IMR-90 (cell line): ENCODE data around the gene WDR90. TPM values are rescaled to one million over a fixed set of nuclear protein-coding genes. Genes with fewer than 3 reads are reported as not detected.

Source experiments
- ATAC-seq: fragments of 200-7000 bp; cut with Tn5 transposase; 2 replicates; pipeline ENCODE4 v1.9.1; 2020; ENCODE audit warnings: low read depth, mild to moderate bottlenecking, moderate library complexity
- BruUV-seq: library from RNA; stranded (reverse); fragments of 400-500 nt; replicated peaks from 2 replicates; lab custom pipeline; 2021; lab: Mats Ljungman, UMichigan
- CTCF ChIA-PET: fragments of 300-600 bp; formaldehyde crosslinking; extraction: SDS; loops from one replicate; lab custom pipeline; 2021; ENCODE audit warnings: antibody characterized with exemption; lab: Yijun Ruan, JAX
- POLR2A ChIA-PET: fragments of 300-600 bp; sonication (Branson Sonifier 250); formaldehyde crosslinking; loops from one replicate; lab custom pipeline; 2022; ENCODE audit warnings: antibody characterized with exemption; ENCODE audit not compliant: unreplicated experiment; lab: Charles Lee
- DNase-seq: peaks from one replicate; pipeline ENCODE4 v3.0.0; 2013
- H2AFZ ChIP-seq: replicated peaks from 2 replicates; pipeline ENCODE3; 2013; ENCODE audit warnings: low read length, mild to moderate bottlenecking; ENCODE audit not compliant: poor library complexity
- H2AK5ac ChIP-seq: 2 replicates; pipeline ENCODE4 v1.6.1; 2013; ENCODE audit warnings: low read depth, low read length, inconsistent platforms
- H2AK9ac ChIP-seq: replicated peaks from 2 replicates; pipeline ENCODE3; 2013; ENCODE audit warnings: mild to moderate bottlenecking, low read depth, low read length, moderate library complexity; ENCODE audit not compliant: poor library complexity
- H2BK120ac ChIP-seq: 2 replicates; pipeline ENCODE4 v1.6.1; 2013; ENCODE audit warnings: low read depth, low read length, inconsistent platforms
- H2BK15ac ChIP-seq: 3 replicates; pipeline ENCODE4 v1.6.1; 2013; ENCODE audit warnings: low read depth, low read length, inconsistent platforms
- H2BK20ac ChIP-seq: 2 replicates; pipeline ENCODE4 v1.6.1; 2013; ENCODE audit warnings: low read depth, mild to moderate bottlenecking, inconsistent platforms, low read length, moderate library complexity
- H2BK5ac ChIP-seq: 2 replicates; pipeline ENCODE4 v1.6.1; 2013; ENCODE audit warnings: mild to moderate bottlenecking, low read depth, low read length, inconsistent platforms; ENCODE audit not compliant: poor library complexity, severe bottlenecking
- H3K14ac ChIP-seq: replicated peaks from 2 replicates; pipeline ENCODE4 v1.6.1; 2013; ENCODE audit warnings: low read depth, low read length, inconsistent platforms
- H3K18ac ChIP-seq: 2 replicates; pipeline ENCODE4 v1.6.1; 2013; ENCODE audit warnings: low read depth, low read length, control low read depth
- H3K23ac ChIP-seq: 2 replicates; pipeline ENCODE4 v1.6.1; 2013; ENCODE audit warnings: low read depth, low read length, inconsistent platforms
- H3K27ac ChIP-seq: 2 replicates; pipeline ENCODE4 v1.5.1; 2013; ENCODE audit warnings: mild to moderate bottlenecking, control low read depth, low read length; ENCODE audit not compliant: insufficient read depth
- H3K27me3 ChIP-seq: 2 replicates; pipeline ENCODE4 v1.6.1; 2013; ENCODE audit warnings: low read length; ENCODE audit not compliant: control insufficient read depth, insufficient read depth
- H3K36me3 ChIP-seq: 2 replicates; pipeline ENCODE4 v1.6.1; 2013; ENCODE audit warnings: low read length, mixed read lengths; ENCODE audit not compliant: control insufficient read depth, insufficient read depth
- H3K4ac ChIP-seq: 2 replicates; pipeline ENCODE4 v1.6.1; 2013; ENCODE audit warnings: low read depth, low read length, inconsistent platforms
- H3K4me1 ChIP-seq: 2 replicates; pipeline ENCODE4 v1.6.1; 2013; ENCODE audit warnings: low read length, mixed read lengths; ENCODE audit not compliant: control insufficient read depth, insufficient read depth
- H3K4me2 ChIP-seq: 2 replicates; pipeline ENCODE4 v1.6.1; 2013; ENCODE audit warnings: low read depth, mild to moderate bottlenecking, control low read depth, low read length, moderate library complexity
- H3K4me3 ChIP-seq: 2 replicates; pipeline ENCODE4 v1.5.1; 2013; ENCODE audit warnings: low read depth, mild to moderate bottlenecking, control low read depth, low read length, moderate library complexity; ENCODE audit not compliant: insufficient read depth
- H3K56ac ChIP-seq: 2 replicates; pipeline ENCODE4 v1.6.1; 2013; ENCODE audit warnings: low read length, inconsistent platforms; ENCODE audit not compliant: insufficient read depth; ENCODE audit errors: extremely low read depth
- H3K79me1 ChIP-seq, 2 experiments: 2 replicates each; pipeline ENCODE4 v1.6.1; 2013; ENCODE audit warnings: low read length in 2 of 2, inconsistent platforms in 1 of 2, low read depth in 1 of 2
- H3K9ac ChIP-seq: 2 replicates; pipeline ENCODE4 v1.6.1; 2013; ENCODE audit warnings: low read depth, low read length, control low read depth
- H3K9me1 ChIP-seq: 2 replicates; pipeline ENCODE4 v1.6.1; 2013; ENCODE audit warnings: low read length, inconsistent platforms; ENCODE audit not compliant: insufficient read depth
- H3K9me3 ChIP-seq: 2 replicates; pipeline ENCODE4 v1.6.1; 2013; ENCODE audit warnings: low read length; ENCODE audit not compliant: control insufficient read depth, insufficient read depth
- H4K20me1 ChIP-seq: 2 replicates; pipeline ENCODE4 v1.6.1; 2013; ENCODE audit warnings: low read length, inconsistent platforms; ENCODE audit not compliant: insufficient read depth
- H4K5ac ChIP-seq: 2 replicates; pipeline ENCODE4 v1.6.1; 2013; ENCODE audit warnings: mild to moderate bottlenecking, low read depth, low read length, control low read depth
- H4K8ac ChIP-seq, 2 experiments: 2 replicates each; pipeline ENCODE4 v1.6.1; 2013; ENCODE audit warnings: low read depth in 2 of 2, low read length in 2 of 2, control low read depth in 1 of 2, inconsistent platforms in 1 of 2
- H4K91ac ChIP-seq: 2 replicates; pipeline ENCODE4 v1.6.1; 2013; ENCODE audit warnings: low read depth, low read length, inconsistent platforms; ENCODE audit not compliant: insufficient read depth
- BHLHE40 ChIP-seq: fragments of 150-350 bp; IDR thresholded peaks from 2 replicates; pipeline ENCODE4 v1.6.1; 2016; ENCODE audit warnings: mild to moderate bottlenecking, low read depth, low read length
- CHD1 ChIP-seq: IDR thresholded peaks from 2 replicates; pipeline ENCODE4 v1.6.1; 2012; ENCODE audit warnings: low read depth, low read length, improper control_type of control experiment
- CTCF ChIP-seq: conservative IDR thresholded peaks from 2 replicates; pipeline ENCODE4 v1.5.1; 2012; ENCODE audit warnings: mild to moderate bottlenecking, low read depth, low read length, improper control_type of control experiment
- ELK1 ChIP-seq: fragments of 150-350 bp; IDR thresholded peaks from 2 replicates; pipeline ENCODE4 v1.6.1; 2016; ENCODE audit warnings: low read depth, mild to moderate bottlenecking, low read length, moderate library complexity, borderline replicate concordance
- MAFK ChIP-seq: IDR thresholded peaks from 2 replicates; pipeline ENCODE4 v1.6.1; 2012; ENCODE audit warnings: low read depth, low read length, improper control_type of control experiment
- MXI1 ChIP-seq: IDR thresholded peaks from 2 replicates; pipeline ENCODE4 v1.6.1; 2012; ENCODE audit warnings: low read depth, mild to moderate bottlenecking, low read length, moderate library complexity, borderline replicate concordance
- NFE2L2 ChIP-seq: fragments of 150-350 bp; IDR thresholded peaks from 2 replicates; pipeline ENCODE4 v1.6.1; 2016; ENCODE audit warnings: low read depth, mild to moderate bottlenecking, low read length
- RAD21 ChIP-seq: IDR thresholded peaks from 2 replicates; pipeline ENCODE4 v1.6.1; 2012; ENCODE audit warnings: low read length, improper control_type of control experiment
- RFX5 ChIP-seq: IDR thresholded peaks from 2 replicates; pipeline ENCODE4 v1.8.0; 2012; ENCODE audit warnings: low read depth, mild to moderate bottlenecking, low read length, moderate library complexity
- SMC3 ChIP-seq: fragments of 150-350 bp; IDR thresholded peaks from 2 replicates; pipeline ENCODE4 v1.6.1; 2016; ENCODE audit warnings: low read depth, mild to moderate bottlenecking, antibody characterized with exemption, low read length, moderate library complexity
- USF2 ChIP-seq: fragments of 150-350 bp; IDR thresholded peaks from 2 replicates; pipeline ENCODE4 v1.6.1; 2017; ENCODE audit warnings: mild to moderate bottlenecking, antibody characterized with exemption, low read length, low read depth
- WGBS, 2 experiments: methylation state at CpG; one replicate each; pipeline versions ENCODE4 v1.1.5 to v1.1.7; 2013; ENCODE audit warnings: missing lambda C conversion rate in 2 of 2; ENCODE audit not compliant: insufficient read length in 1 of 2; ENCODE audit errors: extremely low coverage in 2 of 2; 5-methylcytosine and 5-hydroxymethylcytosine counted together
- dilution Hi-C: fragments of 300-500 bp; cut with HindIII; formaldehyde crosslinking; loops from one replicate; pipeline ENCODE4 v1.14.3; 2018; ENCODE audit warnings: low sequenced_read_pairs; ENCODE audit not compliant: unreplicated experiment
- in situ Hi-C: fragments of 300-500 bp; cut with MboI; formaldehyde crosslinking; loops from 3 replicates; pipeline ENCODE4 v1.14.3; 2019; ENCODE audit warnings: low sequenced_read_pairs, inconsistent platforms, mixed read lengths
- intact Hi-C: fragments of 100-400 bp; cut with micrococcal nuclease; formaldehyde crosslinking; loops from 2 replicates; pipeline ENCODE4 v1.10.0; 2022
- polyA plus RNA-seq, 3 experiments: library from polyadenylated mRNA; depleted of rRNA; stranded (reverse); fragments of >200 nt; gene quantifications; 2 replicates each; pipeline ENCODE4 v1.2.3, GENCODE V29; 2012; ENCODE audit warnings: low replicate concordance in 1 of 3
- total RNA-seq: library from RNA; depleted of rRNA; stranded (reverse); fragments of >200 nt; gene quantifications from 2 replicates; pipeline ENCODE4 v1.2.3, GENCODE V29; 2012

WDR90 gene
- total and polyA plus RNA-seq, 2 of the 4 experiments (the other 2 are of a cell fraction) = 1.4 to 18.7 TPM

- Histone ChIP-seq H3K14ac (no peak overlapping the region), H2BK5ac (no peak overlapping the region), H3K4me3 (no peak overlapping the region), H2BK120ac (no peak overlapping the region), H4K20me1 (peaks cover 11% of the 10 kb centered on the region), H3K9me3 (no peaks in the 10 kb centered on the region; the same call in 1 of the 2 replicates), H3K18ac (no peak overlapping the region), H3K4me1 (no peaks in the 10 kb centered on the region), H3K9me1 (peaks cover 3% of the 10 kb centered on the region; the same call in 1 of the 2 replicates), H3K56ac (no peak overlapping the region), H3K4ac (no peak overlapping the region), H4K8ac (no peak overlapping the region), H3K27ac (no peak overlapping the region), H3K27me3 (no peaks in the 10 kb centered on the region), H2BK15ac (no peak overlapping the region), H3K36me3 (peaks cover 3% of the 10 kb centered on the region; the same call in 1 of the 2 replicates), H2AK9ac (no peak overlapping the region), H3K23ac (no peak overlapping the region), H2AK5ac (no peak overlapping the region), H3K9ac (no peak overlapping the region), H4K5ac (no peak overlapping the region), H2AFZ (no peak overlapping the region), H3K79me1 (peaks cover 17 to 64% of the 10 kb centered on the region in 2 experiments), H4K91ac (no peak overlapping the region), H2BK20ac (no peak overlapping the region), H3K4me2 (no peak overlapping the region)
- ATAC-seq (no peak), DNase-seq (no peak)
- TF ChIP-seq ELK1 (no peak), NFE2L2 (no peak), MAFK (no peak), BHLHE40 (no peak), USF2 (no peak), CTCF (no peak), RAD21 (no peak), MXI1 (no peak), SMC3 (no peak), RFX5 (no peak), CHD1 (no peak)
- in situ Hi-C loops = no loop called here
- intact Hi-C loops = no loop called here
- CTCF ChIA-PET = no interaction called here
- POLR2A ChIA-PET = no interaction called here
- WGBS, 2 experiments = 87% methylated on average over 3 of the region's 5 CpGs; no CpG with 5 or more reads in 1 of the 2 experiments
- dilution Hi-C loops = no loop called here
- BruUV-seq = no TSS peak
Measured at GRCh38 chr16:603933-604332, 45.2 kb upstream of the WDR90 start.
